Fibroblast of skin of right biceps (primary cell): Measurements from ENCODE around the gene C17orf75.

Source experiments
- DNase-seq: peaks from one replicate; pipeline ENCODE4 v3.0.0-alpha.2; 2013

Gene C17orf75

DNA sequence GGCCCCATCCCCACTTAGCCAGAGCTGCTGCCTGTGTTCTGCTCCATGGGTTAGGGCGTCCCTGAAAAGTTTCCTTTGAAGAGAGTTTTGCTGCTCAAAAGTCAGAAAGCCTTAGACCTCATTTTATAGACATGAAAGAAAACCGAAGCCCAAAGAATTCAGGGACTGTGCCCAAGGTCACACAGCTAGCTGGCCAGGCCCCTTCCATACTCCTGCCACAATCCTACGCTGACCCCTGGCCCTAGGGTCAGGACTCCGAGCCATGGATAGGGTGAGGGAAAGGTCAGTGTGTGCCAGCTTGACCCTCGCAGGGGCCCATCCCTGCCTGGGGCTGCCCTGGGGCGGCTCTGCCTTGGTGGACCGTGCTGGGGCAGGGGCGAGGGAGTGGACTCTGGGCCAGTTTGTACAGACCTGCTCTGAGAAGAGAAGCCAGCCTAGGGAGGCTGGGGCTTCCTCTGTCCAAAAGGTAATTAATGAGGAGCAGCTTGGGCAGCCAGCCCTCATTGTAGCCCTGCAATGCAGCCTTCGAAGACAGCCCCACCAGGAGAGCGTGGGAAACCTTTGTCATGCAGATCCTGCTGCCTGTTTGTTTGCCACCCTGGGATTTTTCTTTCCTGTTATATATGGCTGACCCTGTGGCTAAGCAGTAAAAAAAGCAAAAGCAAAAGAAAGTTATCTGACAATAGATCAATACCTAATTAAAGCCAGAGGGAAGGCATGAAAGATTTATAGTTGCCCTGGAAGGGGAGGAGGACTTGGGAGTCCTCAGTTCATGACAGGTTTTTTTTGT, 38.9 kb downstream of the C17orf75 start:
- no peak for DNase-seq

DNA sequence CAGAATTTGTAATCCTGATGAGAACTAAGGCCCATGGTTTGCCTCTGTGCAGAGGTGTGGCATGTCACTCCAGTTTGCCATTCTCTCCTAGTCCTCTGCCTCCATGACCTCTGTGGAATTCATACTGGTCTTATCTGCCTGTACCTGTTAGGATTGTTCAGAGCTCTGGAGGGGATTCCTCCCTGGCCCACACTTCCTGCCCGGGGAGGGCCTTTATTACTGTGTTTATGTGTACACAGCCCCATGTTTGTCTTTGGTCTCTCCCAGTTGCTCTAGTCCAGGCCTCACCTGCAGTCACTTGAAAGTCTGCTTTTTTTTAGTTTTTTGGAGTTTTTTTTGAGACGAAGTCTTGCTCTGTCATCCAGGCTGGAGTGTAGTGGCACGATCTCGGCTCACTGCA, 39.9 kb downstream of the C17orf75 start:
- no peak for DNase-seq

DNA sequence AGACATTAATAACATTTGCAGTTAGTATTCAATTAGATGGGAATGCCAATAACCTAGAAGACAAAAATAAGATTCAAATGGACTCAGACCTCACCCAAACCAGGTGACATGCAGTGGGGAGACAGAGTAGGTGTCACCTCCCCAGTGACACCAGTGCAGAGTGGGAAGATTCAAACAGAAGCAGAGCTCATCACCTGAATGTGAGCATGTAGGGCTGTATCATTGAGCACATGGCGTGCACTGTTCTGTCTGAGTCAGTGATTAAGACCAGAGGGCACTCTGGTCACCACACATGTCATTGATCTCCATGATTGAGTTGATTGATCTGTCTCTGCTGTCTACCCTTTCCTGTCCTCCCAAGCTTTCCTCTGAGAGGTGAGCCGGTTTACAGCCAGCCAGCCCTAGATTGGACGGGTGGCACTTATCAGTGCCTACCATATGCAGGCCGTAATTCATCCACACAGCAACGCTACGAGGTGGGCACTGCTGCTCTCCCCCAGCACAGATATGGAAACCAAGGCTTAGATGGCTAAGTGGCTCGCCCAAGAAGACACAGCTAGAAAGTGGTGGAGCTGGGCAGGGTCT, 42.3 kb downstream of the C17orf75 start:
- DNase-seq: no peak

DNA sequence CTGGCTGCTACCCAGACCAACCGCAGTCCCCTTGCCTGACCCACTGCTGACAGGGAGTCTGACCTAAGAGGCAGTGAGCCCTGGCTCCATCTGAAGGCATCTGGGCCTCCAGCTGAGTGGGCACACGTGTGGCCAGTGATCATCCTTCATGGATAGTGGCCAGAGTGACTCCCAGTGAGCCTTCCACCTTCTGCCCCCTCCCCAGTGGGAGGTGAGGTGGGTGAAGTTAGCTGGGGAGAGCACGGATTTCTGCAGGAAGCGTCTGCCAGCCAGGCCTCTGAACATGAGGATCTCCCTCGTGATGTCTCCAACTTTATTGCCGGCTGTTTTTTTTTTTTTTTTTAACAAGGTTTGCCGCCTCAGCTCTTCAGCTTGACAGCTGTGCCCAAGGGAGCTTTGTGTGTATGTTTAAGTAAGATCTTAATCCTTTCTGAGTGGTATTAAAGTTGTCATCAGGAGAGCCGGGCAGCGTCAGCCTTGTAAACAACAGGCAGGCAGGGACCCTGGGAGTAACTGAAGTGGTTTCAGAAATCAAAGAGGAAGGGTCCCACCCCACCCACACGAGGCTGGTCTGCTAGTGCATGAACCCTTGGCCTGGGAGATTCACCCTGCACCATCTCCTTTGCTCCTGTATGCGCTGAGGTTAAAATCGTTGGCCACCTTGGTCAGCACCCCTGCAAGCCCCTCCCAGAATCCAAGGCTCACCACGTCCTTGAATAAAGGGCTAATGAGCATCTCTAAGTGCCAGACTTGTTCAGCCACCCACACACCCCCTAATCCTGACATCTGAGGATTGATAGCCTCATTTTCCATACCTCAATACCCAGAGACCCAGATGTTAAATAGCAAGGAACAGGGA, 43.0 kb downstream of the C17orf75 start:
- DNase-seq: no peak

DNA sequence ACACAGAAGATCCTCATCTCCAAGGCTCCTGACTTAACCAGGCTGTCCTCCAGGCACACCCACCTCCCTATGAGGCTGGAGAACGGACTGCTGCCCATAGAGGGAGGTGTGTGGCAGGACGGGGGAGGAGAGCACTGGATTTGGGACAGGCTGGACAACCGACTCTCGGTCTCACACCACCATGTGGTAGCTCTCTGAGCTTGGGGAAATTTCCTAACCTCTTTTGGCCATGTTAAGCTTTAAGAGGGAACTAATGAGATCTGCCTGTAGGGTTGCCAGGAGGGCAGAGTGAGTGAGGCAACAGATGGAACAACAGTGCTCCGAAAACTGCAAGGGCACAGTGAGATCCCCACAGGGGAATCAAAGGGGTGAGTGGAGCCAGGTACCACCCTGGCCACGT, 43.7 kb downstream of the C17orf75 start:
- no peak for DNase-seq

DNA sequence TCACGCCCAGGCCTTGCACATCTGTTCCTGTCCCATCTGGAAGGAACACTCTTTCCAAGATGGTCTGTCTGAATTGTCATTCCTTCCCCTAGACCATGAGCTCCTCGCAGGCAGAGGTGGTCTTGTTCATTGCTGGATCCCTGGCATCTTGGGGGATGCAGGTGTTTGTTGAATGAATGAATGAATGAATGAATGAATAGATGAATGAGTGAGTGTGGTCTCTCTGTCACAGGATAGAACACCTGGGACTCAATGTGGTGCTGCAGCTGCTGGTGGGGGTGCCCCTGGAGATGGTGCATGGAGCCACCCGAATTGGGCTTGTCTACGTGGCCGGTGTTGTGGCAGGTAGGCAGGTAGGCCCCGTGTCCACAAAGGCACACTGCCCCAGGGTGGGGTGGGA, 44.1 kb downstream of the C17orf75 start:
- no peak for DNase-seq

DNA sequence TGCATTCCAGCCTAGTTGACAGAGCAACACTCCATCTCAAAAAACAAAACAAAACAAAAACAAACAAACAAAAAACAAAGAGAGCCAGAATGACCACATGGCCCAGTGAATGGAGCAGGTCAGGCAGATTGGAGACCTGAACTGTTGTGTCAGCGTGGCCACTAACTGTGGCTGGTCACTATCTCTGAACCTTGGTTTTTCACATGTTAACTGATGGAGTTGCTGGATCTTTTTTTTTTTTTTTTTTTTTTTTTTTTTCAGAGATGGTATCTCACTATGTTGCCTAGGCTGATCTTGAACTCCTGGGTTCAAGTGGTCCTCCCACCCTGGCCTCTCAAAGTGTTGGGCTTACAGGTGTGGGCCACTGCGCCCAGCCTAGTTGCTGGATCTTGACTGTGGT, 44.5 kb downstream of the C17orf75 start:
- DNase-seq: no peak

DNA sequence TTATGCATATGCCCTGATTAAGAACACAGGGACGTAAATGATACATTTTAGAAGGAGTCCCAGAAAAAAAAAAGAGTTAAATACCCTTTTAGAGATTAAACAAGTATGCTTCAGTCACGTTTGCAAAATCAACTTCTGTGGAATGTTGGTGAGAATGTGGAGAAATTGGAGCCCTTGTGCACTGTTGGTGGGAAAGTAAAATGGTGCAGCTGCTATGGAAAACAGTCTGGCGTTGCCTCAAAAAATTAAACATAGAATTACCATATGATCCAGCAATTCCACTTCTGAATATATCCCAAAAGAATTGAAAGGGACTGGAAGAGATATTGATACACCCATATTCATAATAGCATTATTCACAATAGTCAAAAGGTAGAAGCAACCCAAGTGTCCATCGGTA, 49.9 kb downstream of the C17orf75 start:
- DNase-seq: no peak

DNA sequence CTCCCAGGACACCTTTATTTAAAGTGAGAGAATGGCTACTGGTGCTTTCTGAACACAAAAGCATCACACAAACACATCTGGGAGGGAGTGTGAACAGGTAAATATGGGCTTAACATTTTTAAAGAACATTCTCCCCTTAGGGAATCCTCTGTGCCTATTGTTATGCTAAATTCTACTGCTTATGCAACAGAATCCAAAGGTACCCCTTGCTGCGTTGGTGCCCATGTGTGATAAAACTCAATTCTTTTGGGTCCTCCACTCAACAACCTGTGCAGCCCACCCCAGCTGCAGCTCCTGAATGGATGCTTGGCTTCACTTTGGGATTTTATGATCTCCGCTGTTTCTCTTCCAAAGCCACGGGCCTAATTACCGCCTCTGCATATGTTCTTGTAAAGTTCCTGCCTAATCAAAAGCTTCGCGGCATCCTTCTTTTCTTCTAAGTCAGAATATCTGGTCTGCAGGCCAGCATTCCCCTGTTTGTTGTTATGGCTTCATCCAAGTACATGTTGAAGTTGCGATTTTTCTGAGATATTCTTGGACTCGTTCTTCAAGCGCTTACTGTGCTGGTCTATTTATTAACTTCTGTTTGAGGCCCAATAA, 52.4 kb downstream of the C17orf75 start:
- DNase-seq: no peak

DNA sequence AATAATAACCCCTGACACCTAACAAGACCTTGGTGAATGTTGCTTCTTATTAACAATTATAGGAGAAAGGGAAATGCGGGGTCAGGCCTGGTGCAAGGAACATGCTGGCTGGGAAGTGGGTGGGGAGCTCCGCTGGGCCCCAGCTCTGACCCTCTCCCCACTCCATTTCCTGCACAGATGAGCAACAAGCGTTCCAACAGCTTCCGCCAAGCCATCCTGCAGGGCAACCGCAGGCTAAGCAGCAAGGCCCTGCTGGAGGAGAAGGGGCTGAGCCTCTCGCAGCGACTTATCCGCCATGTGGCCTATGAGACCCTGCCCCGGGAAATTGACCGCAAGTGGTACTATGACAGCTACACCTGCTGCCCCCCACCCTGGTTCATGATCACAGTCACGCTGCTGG, 53.4 kb downstream of the C17orf75 start:
- DNase-seq: no peak

DNA sequence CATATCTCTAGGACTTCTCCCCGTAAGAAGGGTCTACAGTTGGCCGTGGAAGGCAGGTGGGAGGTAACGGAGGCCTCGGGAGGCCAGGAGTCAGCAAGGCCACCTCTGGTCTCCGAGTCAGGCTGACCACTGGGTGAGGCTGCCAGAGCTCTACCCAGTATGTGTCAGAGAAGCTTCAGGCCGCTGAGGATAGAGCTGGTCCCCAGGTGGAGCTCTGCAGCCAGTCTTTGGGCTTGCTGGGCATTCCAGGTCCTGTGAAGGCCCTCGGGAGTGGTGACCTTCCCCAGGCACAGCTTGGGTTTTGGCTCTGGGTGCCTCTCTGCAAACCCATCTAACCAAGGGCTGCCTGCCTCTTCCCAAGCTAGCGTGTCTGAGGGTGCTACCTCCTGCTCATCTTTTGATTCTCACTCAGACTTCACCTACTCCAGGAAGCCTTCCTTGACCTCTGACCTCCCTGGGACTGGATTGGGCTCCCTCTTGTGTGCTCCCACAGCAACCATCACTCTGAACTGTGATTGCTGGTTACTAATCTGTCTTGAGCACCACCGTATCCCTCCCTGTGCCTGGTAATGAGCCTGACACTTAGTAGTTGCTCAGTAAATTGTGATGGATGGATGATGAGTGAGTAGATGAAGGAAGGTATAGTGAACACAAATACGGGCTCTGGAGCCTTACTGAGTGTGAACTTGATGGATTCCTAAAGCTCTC, 54.0 kb downstream of the C17orf75 start:
- DNase-seq: no peak

DNA sequence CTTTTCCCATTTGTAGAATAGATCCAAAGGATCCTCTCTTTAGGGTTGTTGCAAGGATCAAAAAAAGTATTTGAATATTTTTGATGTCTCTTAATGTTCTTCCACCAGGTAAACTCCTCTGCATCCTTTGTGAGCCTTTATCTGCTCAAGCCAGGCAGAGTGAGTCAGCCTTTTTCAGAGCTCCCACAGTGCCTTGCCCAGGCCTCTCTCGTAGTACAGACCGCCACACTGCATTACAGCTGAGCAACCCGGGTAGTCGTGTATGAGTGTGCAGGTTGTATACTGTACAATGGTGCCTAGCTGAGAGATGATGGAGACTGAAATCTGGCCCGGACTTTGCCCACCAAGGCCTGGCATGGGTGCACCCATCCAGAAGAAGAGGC, 55.5 kb downstream of the C17orf75 start:
- no peak for DNase-seq

DNA sequence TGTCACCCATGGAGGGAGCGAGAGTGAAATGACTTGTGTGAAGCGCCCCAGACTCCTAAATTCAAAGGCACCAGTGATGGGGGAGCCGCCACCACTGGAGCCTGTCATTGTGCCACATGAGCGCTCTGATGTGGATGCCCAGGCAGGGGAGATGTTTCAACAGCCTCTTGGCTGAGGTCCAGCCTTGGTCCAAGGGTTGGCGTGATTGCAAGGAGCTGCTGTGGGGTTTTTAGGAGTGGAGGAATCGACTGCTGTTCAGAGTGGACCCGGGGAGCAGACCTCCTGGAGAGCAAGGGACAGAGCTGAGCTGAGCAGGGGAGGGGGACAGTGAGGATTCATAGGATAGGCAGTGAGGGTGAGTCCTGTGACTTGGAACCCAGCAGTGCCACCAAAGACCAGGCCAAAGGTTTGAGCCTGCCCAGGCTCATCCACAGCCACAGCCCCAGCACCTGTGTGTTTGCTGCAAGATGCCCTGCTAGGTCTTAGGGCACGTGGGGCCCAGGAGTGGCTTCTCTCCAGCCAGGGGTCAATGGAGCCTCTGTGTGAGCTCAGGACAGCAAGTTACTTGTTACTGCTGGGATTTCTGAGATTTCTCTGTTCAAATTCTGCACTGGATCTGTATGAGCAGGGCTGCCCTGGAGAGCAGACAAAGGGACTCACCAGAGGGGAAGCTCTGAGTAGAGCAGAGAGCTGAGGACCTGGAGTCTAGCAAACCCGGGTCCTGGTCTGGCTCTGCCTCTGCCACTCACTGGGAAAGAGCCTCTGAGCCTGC, 56.0 kb downstream of the C17orf75 start:
- DNase-seq: no peak

DNA sequence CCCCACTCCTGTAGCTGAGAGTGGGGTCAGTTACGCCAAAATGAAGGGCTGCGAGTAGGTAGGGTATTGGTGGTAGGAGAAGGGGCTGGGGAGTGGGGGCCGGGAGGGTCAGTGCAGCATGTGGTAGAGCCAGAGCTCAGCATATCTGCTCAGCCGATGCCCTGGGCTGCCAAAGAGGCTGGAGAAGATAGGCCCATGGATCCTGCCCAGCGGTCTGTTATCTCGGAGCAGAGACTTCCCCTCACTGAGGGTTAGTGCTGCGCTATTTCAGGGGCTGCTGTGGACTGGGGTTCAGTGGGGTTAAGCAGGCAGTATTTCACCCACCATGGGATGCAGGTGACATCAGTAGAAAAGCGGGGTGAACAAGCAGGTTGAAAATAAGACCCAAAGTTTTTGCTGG, 56.7 kb downstream of the C17orf75 start:
- DNase-seq: no peak

DNA sequence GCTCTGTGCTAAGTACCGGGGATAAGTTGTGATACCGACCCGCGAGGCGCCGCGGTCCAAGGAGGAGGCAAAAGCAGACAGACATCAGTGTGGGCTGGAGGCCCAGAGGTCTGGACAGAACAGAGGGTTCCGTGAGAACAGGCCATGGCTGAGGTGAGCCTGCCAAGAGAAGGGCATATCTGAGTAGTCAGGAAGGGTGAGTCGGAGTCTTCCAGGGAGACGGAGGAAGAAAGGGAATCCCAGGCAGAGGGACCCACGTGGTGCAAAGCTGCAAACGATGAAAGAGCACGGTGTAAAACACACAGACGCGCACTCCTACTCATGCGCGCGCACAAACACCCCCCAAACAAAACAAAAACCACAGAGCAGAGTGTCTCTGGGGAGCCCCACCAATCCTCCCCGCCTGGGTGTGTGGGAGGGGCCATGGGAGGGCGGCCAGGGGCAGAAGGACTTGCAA, 58.2 kb downstream of the C17orf75 start:
- DNase-seq: peak; percentile 64

DNA sequence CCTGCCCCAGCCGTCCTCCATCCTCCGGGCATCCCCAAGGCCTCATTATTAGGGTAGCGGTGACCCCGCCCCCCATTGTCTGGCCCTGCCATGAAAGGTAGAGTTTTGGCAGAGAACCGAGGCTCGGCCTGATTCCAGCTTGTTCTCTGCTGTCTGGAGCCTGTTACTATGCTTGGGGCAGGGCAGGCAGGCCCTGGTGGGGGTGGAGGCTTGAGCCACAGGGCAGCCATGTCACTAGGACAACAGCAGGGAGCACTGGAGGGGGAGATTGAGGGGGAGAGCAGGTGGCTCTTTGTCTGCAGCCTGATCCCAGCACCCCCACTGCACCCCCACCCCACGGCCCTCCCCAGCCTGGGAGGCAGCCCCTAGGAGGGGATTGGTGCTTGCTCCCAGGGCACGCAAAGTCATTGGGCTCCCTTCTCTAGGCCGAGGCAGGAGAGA, 60.9 kb downstream of the C17orf75 start:
- no peak for DNase-seq

DNA sequence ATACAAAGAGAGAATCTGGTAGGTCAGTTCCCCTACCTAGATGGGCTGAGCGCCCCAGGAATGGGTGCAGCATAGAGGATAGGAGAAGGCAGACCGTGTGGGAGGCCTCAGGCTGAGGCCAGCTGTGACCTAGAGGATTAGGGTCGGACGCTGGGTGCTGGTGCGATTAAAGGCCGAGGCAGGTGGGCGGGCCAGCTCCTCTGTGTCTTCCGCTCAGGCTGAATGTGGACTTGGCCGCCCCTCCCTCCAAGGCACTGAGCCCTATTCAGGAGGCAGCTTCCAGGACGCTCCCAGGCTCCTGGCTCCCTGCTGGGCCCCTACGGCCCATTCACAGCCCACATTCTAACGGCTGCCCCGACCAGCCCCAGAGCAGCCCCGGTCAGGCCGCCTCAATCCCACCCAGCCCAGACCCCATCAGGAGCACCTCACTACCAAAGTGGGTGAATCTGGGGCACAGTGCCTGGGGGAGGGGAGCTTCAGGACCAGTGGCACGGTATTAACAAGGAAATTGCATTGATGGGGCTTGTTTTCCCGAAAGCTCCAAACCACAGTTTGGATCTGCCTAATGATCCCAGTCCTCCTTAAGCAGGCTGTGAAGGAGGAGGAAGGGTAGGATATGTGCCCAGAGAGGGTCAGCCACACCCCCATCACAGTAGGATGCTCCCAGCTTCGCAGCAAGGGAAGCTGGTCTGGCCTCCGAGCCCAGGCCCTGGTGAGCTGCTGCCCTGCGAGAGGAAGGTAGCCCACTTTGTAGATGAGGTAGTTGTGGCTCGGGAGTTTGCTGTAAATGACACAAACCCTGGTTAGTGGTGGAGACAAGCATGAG, 61.9 kb downstream of the C17orf75 start:
- no peak for DNase-seq

DNA sequence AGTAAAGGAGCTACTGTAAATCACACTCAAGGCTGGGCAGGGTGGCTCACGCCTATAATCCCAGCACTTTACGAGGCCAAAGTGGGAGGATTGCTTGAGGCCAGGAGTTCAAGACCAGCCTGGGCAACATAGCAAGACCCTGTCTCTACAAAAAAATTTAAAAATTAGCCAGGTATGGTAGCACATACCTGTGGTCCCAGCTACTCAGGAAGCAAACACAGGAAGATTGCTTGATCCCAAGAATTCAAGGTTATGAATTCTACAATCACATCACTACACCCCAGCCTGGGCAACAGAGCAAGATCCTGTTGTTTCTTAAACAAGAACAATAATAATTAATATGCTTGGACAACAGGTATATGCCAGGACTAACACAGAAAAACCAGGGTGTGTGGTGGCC, 63.2 kb downstream of the C17orf75 start:
- no peak for DNase-seq
